Keratinocyte (primary cell): ENCODE results near the gene DPP10. TPM values are rescaled to one million over a fixed set of nuclear protein-coding genes. Genes with fewer than 3 reads are reported as not detected.

ENCODE experiments used
- DNase-seq: peaks from one replicate; pipeline ENCODE4 v3.0.0-alpha.2; 2011; ENCODE audit warnings: low read depth, missing footprints, low spot score
- FAIRE-seq: peaks from 2 replicates; lab custom pipeline; 2011; peaks lifted over from hg19 to GRCh38; lab: Jason Lieb, UNC
- H2AFZ ChIP-seq: 2 replicates; pipeline ENCODE4 v1.6.0; 2012; ENCODE audit warnings: low read length, control low read depth, inconsistent platforms; ENCODE audit not compliant: control insufficient read depth
- H3K27ac ChIP-seq: 2 replicates; pipeline ENCODE4 v1.5.1; 2011; ENCODE audit warnings: low read length; ENCODE audit not compliant: control insufficient read depth, insufficient read depth
- H3K27me3 ChIP-seq: 3 replicates; pipeline ENCODE4 v1.6.0; 2011; ENCODE audit warnings: low read length; ENCODE audit not compliant: control insufficient read depth, insufficient read depth; ENCODE audit errors: extremely low read depth
- H3K36me3 ChIP-seq, 2 experiments: 2 replicates in 1 of 2; 3 replicates in 1 of 2; pipeline ENCODE4 v1.5.1; 2011; ENCODE audit warnings: low read length in 2 of 2, mild to moderate bottlenecking in 1 of 2; ENCODE audit not compliant: control insufficient read depth in 2 of 2, insufficient read depth in 2 of 2; ENCODE audit errors: extremely low read depth in 1 of 2
- H3K4me1 ChIP-seq: 3 replicates; pipeline ENCODE4 v1.5.1; 2011; ENCODE audit warnings: low read length; ENCODE audit not compliant: control insufficient read depth, insufficient read depth; ENCODE audit errors: extremely low read depth
- H3K4me2 ChIP-seq: 3 replicates; pipeline ENCODE4 v1.6.0; 2011; ENCODE audit warnings: low read depth, low read length; ENCODE audit not compliant: control insufficient read depth, insufficient read depth; ENCODE audit errors: extremely low read depth
- H3K4me3 ChIP-seq, 3 experiments: fragments of 200-600 bp in 1 of 3; sonication (generic) in 1 of 3; 2 replicates in 2 of 3; 3 replicates in 1 of 3; pipeline ENCODE4 v1.5.1; 2011 to 2016; ENCODE audit warnings: low read length in 3 of 3, mild to moderate bottlenecking in 3 of 3, control low read depth in 2 of 3, inconsistent platforms in 1 of 3, low read depth in 1 of 3, mixed read lengths in 1 of 3, mixed run types in 1 of 3, moderate library complexity in 1 of 3; ENCODE audit not compliant: control insufficient read depth in 2 of 3, insufficient read depth in 2 of 3; ENCODE audit errors: extremely low read depth in 1 of 3
- H3K79me2 ChIP-seq: 2 replicates; pipeline ENCODE4 v1.6.0; 2012; ENCODE audit warnings: low read length; ENCODE audit not compliant: control insufficient read depth, insufficient read depth
- H3K9ac ChIP-seq: 3 replicates; pipeline ENCODE4 v1.6.0; 2011; ENCODE audit warnings: low read length; ENCODE audit not compliant: control insufficient read depth, insufficient read depth; ENCODE audit errors: extremely low read depth
- H3K9me1 ChIP-seq: 3 replicates; pipeline ENCODE4 v1.6.0; 2011; ENCODE audit warnings: low read length; ENCODE audit not compliant: control insufficient read depth, insufficient read depth; ENCODE audit errors: extremely low read depth
- H3K9me3 ChIP-seq: 2 replicates; pipeline ENCODE4 v1.5.1; 2012; ENCODE audit warnings: low read depth, low read length; ENCODE audit not compliant: control insufficient read depth
- H4K20me1 ChIP-seq: 3 replicates; pipeline ENCODE4 v1.6.0; 2011; ENCODE audit warnings: low read length; ENCODE audit not compliant: control insufficient read depth, insufficient read depth; ENCODE audit errors: extremely low read depth
- EZH2 ChIP-seq: IDR thresholded peaks from one replicate; pipeline ENCODE4 v1.6.1; 2012; ENCODE audit warnings: inconsistent platforms, mild to moderate bottlenecking, low read length, moderate library complexity
- dilution Hi-C: fragments of 300-500 bp; cut with MboI; formaldehyde crosslinking; loops from one replicate; pipeline ENCODE4 v1.7.0; 2020; ENCODE audit warnings: low sequenced_read_pairs; ENCODE audit not compliant: extremely low pct_ligation_motif_present
- polyA plus RNA-seq, 5 experiments: library from polyadenylated mRNA; depleted of rRNA in 3 of 5; stranded (reverse) in 3 of 5; stranded (forward) in 1 of 5; unstranded in 1 of 5; fragments of >200 nt; gene quantifications; 1 replicate in 1 of 5; 2 replicates in 3 of 5; 3 replicates in 1 of 5; pipeline versions ENCODE4 v1.2.1 to v1.2.3, GENCODE V29; 2011 to 2012; ENCODE audit warnings: missing spikeins in 2 of 5, low read depth in 1 of 5, low replicate concordance in 1 of 5
- TF ChIP-seq, protein P1 (sequence below), 3 experiments: IDR thresholded peaks in 1 of 3; conservative IDR thresholded peaks in 1 of 3; optimal IDR thresholded peaks in 1 of 3; 2 replicates in 2 of 3; 3 replicates in 1 of 3; pipeline versions ENCODE3 to v1.5.1; 2011; ENCODE audit warnings: low read length in 3 of 3, mild to moderate bottlenecking in 3 of 3, moderate library complexity in 2 of 3, control low read depth in 1 of 3, inconsistent platforms in 1 of 3; ENCODE audit not compliant: insufficient read depth in 2 of 3; ENCODE audit errors: extremely low read depth in 1 of 3

DPP10 gene
- polyA plus RNA-seq, 1 donor (not counting 4 experiments of a cell fraction or from before 2014, with no cell fraction given) = not detected

DNA sequence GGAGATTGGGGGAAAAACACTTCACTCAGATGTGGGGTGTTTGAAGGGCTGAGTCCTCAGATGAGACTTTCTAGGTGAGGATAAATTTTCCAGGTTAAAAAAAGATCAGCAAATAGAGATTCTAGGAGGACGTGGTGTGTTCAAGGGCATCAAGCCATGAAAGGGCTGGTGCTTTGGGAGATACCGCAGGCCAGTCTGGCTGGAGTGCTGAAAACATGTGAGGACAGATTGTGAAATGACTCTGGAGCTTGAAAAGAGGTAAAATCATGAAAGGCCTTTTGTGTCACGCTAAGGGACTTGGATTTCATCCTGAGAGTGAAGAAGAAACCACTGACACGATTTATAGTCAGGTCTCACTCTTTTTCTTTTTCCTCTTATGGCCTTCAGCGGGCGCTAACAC lies 320.5 kb downstream of the DPP10 start:
- Histone ChIP-seq H3K4me3 (no peak overlapping the region), H2AFZ (no peak overlapping the region), H3K9me3 (peaks cover 2% of the 10 kb centered on the region), H3K27me3 (no peaks in the 10 kb centered on the region), H3K9me1 (no peaks in the 10 kb centered on the region), H3K4me2 (no peak overlapping the region), H3K36me3 (no peaks in the 10 kb centered on the region), H3K4me1 (no peaks in the 10 kb centered on the region), H4K20me1 (no peaks in the 10 kb centered on the region), H3K79me2 (no peaks in the 10 kb centered on the region), H3K9ac (no peak overlapping the region), H3K27ac (no peak overlapping the region)
- dilution Hi-C loops = no loop called here
- no peak for DNase-seq
- TF ChIP-seq, protein P1, sequence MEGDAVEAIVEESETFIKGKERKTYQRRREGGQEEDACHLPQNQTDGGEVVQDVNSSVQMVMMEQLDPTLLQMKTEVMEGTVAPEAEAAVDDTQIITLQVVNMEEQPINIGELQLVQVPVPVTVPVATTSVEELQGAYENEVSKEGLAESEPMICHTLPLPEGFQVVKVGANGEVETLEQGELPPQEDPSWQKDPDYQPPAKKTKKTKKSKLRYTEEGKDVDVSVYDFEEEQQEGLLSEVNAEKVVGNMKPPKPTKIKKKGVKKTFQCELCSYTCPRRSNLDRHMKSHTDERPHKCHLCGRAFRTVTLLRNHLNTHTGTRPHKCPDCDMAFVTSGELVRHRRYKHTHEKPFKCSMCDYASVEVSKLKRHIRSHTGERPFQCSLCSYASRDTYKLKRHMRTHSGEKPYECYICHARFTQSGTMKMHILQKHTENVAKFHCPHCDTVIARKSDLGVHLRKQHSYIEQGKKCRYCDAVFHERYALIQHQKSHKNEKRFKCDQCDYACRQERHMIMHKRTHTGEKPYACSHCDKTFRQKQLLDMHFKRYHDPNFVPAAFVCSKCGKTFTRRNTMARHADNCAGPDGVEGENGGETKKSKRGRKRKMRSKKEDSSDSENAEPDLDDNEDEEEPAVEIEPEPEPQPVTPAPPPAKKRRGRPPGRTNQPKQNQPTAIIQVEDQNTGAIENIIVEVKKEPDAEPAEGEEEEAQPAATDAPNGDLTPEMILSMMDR (optimal IDR thresholded peaks at IDR 0.05 in 1 of 3, IDR thresholded peaks at IDR 0.05 in 1 of 3, conservative IDR thresholded peaks at IDR 0.05 in 1 of 3; ENCODE audit: extremely low read depth in 1 of 3, insufficient read depth in 2 of 3, low read length in 3 of 3) = no peak
- no peak for FAIRE-seq

DNA sequence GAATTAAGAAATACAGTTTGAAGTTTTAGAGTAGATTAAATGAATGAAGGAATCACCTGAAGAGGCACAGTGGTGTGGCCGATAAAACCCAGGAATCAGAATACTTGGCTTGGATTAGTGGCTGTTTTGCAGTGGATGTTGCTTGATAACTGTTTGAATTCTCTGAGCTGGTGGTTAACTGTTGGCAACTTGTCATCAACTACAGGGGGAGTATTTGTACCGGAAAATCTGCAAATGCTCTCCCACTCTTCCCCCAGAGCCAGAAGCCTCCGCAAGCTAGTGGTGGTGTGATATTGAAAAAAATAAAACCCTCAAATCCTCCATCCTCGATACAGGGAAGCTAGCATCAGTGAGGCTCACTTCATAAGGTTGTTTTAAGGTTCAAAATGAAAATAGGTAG lies 326.7 kb downstream of the DPP10 start:
- DNase-seq (no peak), FAIRE-seq (no peak)
- H3K9me3 ChIP-seq = peaks cover 2% of the 10 kb centered on the region
- dilution Hi-C loops = no loop called here
- no peak overlapping the region for H3K4me2 ChIP-seq
- no peak overlapping the region for H3K4me3 ChIP-seq
- no peaks in the 10 kb centered on the region for H3K36me3 ChIP-seq
- no peak overlapping the region for H2AFZ ChIP-seq
- no peaks in the 10 kb centered on the region for H3K79me2 ChIP-seq
- no peaks in the 10 kb centered on the region for H4K20me1 ChIP-seq
- no peak for TF ChIP-seq EZH2
- TF ChIP-seq, protein P1 (optimal IDR thresholded peaks at IDR 0.05 in 1 of 3, IDR thresholded peaks at IDR 0.05 in 1 of 3, conservative IDR thresholded peaks at IDR 0.05 in 1 of 3; ENCODE audit: extremely low read depth in 1 of 3, insufficient read depth in 2 of 3, low read length in 3 of 3) = no peak
- no peak overlapping the region for H3K27ac ChIP-seq
- no peaks in the 10 kb centered on the region for H3K4me1 ChIP-seq
- no peaks in the 10 kb centered on the region for H3K9me1 ChIP-seq
- no peaks in the 10 kb centered on the region for H3K27me3 ChIP-seq
- H3K9ac ChIP-seq = no peak overlapping the region
